IPS-11a (cell line): ENCODE measurements around the gene ZDHHC11.

ENCODE experiments used
- H3K4me3 ChIP-seq: one replicate; pipeline ENCODE4 v1.5.1; 2013; ENCODE audit warnings: low read depth, low read length, control low read depth

The ZDHHC11 gene, protein sequence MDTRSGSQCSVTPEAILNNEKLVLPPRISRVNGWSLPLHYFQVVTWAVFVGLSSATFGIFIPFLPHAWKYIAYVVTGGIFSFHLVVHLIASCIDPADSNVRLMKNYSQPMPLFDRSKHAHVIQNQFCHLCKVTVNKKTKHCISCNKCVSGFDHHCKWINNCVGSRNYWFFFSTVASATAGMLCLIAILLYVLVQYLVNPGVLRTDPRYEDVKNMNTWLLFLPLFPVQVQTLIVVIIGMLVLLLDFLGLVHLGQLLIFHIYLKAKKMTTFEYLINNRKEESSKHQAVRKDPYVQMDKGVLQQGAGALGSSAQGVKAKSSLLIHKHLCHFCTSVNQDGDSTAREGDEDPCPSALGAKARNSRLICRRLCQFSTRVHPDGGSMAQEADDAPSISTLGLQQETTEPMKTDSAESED

DNA sequence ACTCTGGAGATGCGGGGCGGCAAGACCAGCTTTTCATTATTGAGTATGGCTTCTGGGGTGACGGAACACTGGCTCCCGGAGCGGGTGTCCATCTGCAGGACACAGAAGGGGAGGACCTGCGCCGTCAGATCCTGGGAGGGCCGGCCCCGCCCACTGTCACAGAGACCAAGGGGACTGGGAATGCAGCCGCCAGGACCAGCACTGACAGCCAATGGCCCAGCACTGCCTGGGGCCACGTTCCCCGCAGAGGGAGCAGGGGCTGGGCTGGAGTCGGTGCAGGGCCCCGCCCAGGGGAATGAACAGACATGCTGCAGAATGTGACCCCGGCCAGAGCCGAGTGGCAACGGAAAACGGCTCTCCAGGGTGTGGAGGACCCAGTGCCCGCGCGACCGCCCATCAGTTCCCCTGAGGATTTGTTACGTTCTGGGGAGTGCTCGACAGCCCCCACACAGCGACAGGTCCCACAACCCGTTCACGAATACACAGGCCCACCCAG, at the start of gene ZDHHC11:
TSS of gene ZDHHC11 (minus strand) at position 476 of the 496 bp plus-strand sequence. CDS start at position 92, 384 bp downstream.
- no peak within 1 kb of the TSS for H3K4me3 ChIP-seq

DNA sequence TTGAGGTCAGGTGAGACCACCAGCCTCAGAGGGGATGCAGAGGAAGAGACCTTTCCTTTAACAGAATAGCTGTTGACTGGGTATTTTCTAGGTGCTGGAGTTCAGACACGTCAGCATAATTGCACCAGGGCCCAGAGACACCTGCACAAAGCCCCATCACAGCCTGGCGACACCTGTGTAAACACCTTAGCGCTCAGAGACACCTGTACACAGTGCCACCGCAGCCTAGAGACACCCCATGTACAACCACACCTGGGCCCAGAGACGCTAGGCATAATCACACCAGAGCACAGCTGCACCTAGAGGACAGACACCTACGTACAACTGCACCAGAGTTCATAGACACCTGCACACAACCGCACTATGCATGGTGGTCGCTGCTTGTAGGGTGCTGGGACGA, 42.9 kb upstream of the ZDHHC11 start:
- peak overlapping the region; percentile 91 for H3K4me3 ChIP-seq

DNA sequence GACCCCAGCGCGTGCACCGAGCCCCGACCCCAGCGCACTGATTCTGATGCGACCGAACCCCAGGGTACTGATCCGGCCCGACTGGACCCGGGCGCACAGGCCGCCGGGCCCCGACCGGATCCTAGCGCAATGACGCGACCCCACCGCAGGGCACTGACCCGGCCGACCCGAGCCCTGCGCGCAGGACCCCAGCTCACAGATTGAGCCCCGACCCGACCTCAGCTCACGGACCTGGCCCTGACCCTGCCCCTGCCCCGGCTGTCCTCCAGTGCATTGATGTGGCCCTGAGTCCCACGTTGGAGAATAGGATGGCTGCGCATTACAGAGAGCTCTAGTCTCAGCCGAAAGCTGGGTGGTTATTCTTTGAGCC, 42.3 kb upstream of the ZDHHC11 start:
- peak overlapping the region; percentile 91 for H3K4me3 ChIP-seq

GRCh38 chr5:892394-893136, 41.8 kb upstream of the ZDHHC11 start, which contains the start of the genes BRD9 and TRIP13:
Gene BRD9 (minus strand): TSS chr5:892801. CDS start chr5:892657, 144 bp downstream.
Gene TRIP13 (plus strand): TSS chr5:892884. CDS start chr5:892999, 115 bp downstream.
- peak within 1 kb of the TSS; percentile 91 for H3K4me3 ChIP-seq

DNA sequence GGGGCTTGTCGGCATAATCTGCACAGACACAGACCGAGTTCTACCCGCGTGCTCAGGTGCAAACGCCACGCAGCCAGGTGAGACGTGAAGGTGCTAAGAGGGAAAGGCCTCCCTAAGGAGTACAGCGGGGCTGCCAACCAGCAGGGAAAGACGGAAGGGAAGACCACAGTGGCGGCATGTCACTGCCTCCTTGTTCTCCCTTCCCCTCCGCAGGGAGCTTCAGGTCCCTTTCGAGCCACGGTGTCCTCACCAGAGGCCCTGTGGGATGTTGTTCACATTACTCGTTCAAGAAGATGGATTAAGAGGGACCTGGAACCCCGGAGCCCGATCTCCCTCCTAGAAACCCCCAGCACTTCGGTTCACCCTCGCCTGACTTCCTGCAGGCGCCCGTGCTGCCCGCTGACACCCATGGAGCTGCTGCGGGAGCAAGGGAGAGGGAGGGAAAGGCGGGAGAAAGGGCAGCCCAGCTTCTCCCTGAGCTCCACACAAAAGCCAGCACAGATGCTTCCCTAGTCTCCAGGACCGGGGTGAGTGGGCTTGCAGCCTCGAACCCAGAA, 41.1 kb upstream of the ZDHHC11 start:
- peak overlapping the region; percentile 91 for H3K4me3 ChIP-seq

GRCh38 chr5:891117-891836, 40.5 kb upstream of the ZDHHC11 start:
- H3K4me3 ChIP-seq: peak overlapping the region; percentile 91

- no peak overlapping the region for H3K4me3 ChIP-seq
Observed at GRCh38 chr5:889075-889710, 38.4 kb upstream of the ZDHHC11 start.

DNA sequence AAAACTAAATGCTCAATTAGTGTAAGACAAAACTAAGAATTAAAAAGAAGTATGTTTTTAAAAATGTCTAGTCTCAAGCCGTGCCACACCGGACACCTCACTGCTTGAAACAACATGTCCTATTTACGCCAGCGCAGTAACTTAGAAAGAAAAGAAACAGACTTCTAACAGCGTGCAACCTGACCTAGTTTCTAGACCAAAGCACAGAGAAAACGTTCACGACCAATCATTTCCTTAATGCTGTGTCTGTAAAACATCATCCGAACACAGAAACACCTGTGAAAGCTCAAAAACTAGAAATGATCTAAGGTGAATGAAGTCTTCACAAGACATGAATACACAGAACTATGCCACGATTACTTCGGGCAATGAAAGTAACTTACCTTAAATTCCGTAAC, 37.9 kb upstream of the ZDHHC11 start:
- H3K4me3 ChIP-seq: no peak overlapping the region

DNA sequence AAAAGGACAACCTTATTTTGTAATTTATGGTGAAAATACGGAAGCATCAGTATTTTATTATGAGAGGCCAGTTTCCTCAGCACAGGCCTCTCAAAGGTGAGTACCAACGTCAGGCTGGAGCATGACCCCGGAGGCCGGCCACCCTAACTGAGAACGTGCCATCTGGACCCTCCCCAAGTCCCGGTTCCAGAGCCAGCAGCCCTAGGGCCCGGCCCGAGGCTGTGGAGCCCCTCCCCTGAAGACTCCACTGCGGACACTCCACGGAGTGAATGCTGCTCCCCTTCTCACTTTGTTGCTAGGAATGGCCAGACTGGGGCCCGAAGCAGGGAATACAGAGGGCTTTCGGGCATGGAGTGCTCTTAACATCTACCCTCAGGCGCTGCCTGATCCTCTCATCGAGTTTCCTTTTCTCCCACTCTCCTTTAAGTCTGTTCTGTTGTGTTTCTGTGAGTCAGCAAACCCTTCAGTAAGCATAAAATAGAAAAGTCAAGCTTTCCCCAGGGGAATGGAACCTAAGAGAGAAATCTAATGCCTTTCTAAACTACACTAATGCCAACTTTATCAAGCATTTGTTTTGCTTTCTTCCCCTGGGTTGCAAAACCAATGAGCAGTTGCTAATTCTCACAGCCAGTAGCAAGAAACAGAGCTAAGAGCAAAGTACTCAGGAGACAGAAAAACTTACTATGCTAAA, 37.3 kb upstream of the ZDHHC11 start:
- no peak overlapping the region for H3K4me3 ChIP-seq

DNA sequence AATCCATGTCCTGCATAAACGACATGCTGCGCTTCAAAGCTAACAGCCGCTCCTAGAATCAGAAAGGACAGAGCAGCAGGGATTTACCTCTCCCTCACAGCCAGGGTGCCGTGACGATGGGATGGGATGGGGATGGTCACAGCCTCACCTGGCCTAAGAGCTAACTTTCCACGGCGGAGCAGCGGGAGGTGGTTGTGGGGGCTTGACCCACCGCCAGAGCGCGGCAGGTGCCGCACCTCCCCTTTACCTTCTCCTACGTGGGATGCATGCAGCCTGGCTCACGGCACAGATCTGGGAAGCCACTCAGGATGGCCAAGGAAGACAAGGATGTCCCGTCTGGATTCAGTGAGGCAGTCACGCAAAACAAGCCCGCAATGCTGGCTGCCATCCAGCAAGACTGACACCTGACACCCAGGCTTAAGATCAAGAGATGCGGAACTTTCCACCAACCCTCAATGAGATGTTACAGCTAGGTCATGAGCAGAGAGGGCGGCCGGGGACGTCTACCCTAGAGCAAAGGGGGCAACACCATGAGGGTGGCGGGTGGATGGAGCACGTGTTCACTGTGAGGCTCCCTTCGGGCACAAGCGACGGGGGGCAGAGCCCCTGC, 36.0 kb upstream of the ZDHHC11 start:
- H3K4me3 ChIP-seq: no peak overlapping the region

GRCh38 chr5:886036-886435, 35.2 kb upstream of the ZDHHC11 start:
- H3K4me3 ChIP-seq: no peak overlapping the region

- H3K4me3 ChIP-seq: no peak overlapping the region
Observed at GRCh38 chr5:885529-885928, 34.7 kb upstream of the ZDHHC11 start.

DNA sequence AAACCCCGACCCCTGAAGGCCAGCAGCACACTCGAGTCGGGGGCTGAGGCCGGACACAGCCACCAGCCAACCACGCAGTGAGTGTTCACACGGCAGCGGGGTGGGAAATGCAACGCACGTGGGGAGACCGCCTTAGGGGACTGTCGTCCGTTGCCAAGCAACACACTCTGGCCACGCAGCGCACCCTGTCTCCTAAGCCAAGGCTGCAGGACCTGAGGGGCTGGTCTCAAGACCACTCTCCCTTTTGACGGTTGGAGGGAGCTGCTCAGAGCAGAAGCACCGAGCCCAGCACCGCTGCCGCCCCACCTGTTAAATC, 34.3 kb upstream of the ZDHHC11 start:
- no peak overlapping the region for H3K4me3 ChIP-seq

DNA sequence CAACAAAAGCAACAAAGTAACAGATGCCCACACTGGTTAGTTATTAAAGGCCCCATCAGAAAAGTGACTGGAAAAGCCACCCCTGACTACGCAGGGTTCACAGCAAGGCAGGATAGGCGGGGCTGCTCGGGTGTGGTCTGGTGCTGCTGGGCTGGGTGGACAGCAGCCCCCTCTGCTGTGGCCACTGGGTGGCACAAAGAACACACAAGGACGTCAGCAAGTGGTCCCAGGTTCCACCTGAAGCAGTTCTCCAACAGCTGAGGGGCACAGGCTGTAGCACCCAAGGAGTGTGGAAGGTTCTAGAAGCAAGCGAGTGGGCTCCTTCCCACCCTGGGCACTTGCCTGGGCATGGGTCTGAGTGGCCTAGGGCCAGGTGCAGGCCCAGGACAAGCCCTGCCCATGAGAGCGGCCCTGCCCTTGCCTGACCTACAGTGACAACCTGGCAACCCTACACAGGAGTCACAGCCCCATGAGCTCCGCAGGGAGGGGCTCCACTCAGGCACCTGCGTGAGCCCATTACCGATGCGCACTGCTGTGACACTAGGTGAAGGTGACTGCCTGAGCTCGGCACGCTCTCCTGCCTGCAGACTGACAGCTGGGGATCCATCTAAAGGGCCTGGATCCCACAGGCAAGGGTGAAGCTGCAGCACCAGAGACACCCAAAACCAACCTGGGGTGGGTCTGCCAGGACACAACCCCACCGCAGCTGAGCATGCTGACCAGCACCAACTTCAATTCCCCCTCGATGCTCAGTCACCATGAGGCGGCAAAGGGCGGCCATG, 33.8 kb upstream of the ZDHHC11 start:
- no peak overlapping the region for H3K4me3 ChIP-seq

- no peak overlapping the region for H3K4me3 ChIP-seq
Observed at GRCh38 chr5:883475-884181, 32.8 kb upstream of the ZDHHC11 start.

DNA sequence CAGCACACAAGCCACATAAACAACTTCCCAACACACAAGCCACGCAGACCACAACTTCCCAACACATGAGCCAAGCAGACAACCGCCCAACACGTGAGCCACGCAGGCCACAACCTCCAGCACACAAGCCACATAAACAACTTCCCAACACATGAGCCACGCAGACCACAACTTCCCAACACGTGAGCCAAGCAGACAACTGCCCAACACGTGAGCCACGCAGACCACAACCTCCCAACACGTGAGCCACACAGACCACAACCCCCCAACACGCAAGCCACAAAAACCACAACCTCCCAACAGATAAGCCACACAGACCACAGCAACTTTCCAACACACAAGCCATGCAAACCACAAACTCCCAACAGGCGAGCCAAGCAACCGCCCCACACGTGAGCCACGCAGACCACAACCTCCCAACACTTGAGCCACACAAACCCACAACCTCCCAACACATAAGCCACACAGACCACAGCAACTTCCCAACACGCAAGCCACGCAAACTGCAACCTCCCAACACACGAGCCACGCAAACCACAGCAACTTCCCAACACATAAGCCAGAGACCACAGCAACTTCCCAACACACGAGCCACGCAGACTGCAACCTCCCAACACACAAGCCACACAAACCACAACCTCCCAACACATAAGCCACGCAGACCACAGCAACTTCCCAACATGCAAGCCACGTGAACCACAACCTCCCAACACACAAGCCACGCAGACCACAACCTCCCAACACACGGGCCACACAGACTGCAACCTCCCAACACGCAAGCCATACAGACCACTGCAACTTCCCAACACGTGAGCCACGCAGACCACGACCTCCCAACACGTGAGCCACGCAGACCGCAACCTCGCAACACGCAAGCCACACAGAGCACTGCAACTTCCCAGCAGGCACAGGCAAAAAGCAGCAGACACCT, 31.7 kb upstream of the ZDHHC11 start:
- H3K4me3 ChIP-seq: no peak overlapping the region

GRCh38 chr5:881551-881935, 30.8 kb upstream of the ZDHHC11 start:
- H3K4me3 ChIP-seq: no peak overlapping the region
